ENCODE measurements around the gene CCL4. TPM values are rescaled to one million over a fixed set of nuclear protein-coding genes. Genes with fewer than 3 reads are reported as not detected.

The CCL4 gene
- total RNA-seq, 4 donors from 2014 or later: 1.0 to 2.5 (median 1.5) TPM

DNA sequence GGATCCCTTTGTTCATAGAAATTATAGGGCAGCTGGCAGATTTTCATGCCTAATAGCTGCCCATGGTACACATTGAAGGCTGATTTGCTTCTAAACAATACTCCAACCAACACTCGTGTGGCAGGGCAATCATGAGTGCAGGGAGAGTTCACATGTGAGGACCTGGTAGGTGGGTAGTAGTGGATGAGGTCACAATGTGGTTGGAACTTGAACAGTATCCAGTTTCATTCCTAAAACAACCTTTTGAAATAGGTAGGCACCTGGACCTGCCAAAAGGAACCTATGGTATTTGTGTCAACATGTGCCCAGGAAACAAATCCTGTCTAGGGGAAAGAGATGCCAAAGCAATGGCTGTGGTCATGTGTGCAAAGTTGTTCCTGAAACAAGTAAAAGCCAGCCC lies 32.8 kb downstream of the CCL4 start:
- H3K36me3 ChIP-seq: no peaks in the 10 kb centered on the region
- H3K27me3 ChIP-seq: no peaks in the 10 kb centered on the region
- H3K4me1 ChIP-seq: no peaks in the 10 kb centered on the region
- H3K27ac ChIP-seq: no peak overlapping the region
- DNase-seq: no peak
- intact Hi-C loops (cut with DNase I; ENCODE audit: low total_unique reads): no loop called here
- TF ChIP-seq, protein P1, sequence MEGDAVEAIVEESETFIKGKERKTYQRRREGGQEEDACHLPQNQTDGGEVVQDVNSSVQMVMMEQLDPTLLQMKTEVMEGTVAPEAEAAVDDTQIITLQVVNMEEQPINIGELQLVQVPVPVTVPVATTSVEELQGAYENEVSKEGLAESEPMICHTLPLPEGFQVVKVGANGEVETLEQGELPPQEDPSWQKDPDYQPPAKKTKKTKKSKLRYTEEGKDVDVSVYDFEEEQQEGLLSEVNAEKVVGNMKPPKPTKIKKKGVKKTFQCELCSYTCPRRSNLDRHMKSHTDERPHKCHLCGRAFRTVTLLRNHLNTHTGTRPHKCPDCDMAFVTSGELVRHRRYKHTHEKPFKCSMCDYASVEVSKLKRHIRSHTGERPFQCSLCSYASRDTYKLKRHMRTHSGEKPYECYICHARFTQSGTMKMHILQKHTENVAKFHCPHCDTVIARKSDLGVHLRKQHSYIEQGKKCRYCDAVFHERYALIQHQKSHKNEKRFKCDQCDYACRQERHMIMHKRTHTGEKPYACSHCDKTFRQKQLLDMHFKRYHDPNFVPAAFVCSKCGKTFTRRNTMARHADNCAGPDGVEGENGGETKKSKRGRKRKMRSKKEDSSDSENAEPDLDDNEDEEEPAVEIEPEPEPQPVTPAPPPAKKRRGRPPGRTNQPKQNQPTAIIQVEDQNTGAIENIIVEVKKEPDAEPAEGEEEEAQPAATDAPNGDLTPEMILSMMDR (IDR thresholded peaks at IDR 0.05): no peak
- no peak for TF ChIP-seq POLR2A (IDR thresholded peaks at IDR 0.05)
- H3K4me3 ChIP-seq: no peak overlapping the region
- no peaks in the 10 kb centered on the region for H3K9me3 ChIP-seq

- intact Hi-C loops (cut with DNase I; ENCODE audit: low total_unique reads): no loop called here
- Histone ChIP-seq H3K4me1 (no peaks in the 10 kb centered on the region), H3K4me3 (no peak overlapping the region), H3K27me3 (no peaks in the 10 kb centered on the region), H3K27ac (no peak overlapping the region), H3K9me3 (no peaks in the 10 kb centered on the region), H3K36me3 (no peaks in the 10 kb centered on the region)
- no peak for DNase-seq
- TF ChIP-seq, protein P1 (IDR thresholded peaks at IDR 0.05): no peak
Observed at GRCh38 chr17:36142235-36142634, 38.6 kb downstream of the CCL4 start.

DNA sequence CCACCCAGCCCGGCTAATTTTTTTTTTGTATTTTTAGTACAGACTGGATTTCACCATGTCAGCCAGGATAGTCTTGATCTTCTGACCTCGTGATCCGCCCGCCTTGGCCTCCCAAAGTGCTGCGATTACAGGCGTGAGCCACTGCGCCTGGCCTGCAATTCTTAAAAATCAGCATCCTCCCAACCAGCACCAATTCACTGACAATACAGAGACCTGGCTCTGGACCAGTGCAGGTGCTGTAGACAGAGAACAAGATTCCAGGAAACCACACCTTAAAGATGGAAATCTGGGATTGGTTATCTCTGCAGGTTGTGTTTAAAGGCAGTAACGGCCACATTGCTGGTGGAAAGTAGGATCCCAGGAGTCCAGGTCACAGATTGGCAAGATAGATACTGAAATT lies 39.2 kb downstream of the CCL4 start:
- no peak overlapping the region for H3K27ac ChIP-seq
- intact Hi-C loops (cut with DNase I; ENCODE audit: low total_unique reads): no loop called here
- no peak for TF ChIP-seq POLR2A (IDR thresholded peaks at IDR 0.05)
- TF ChIP-seq, protein P1 (IDR thresholded peaks at IDR 0.05): no peak

DNA sequence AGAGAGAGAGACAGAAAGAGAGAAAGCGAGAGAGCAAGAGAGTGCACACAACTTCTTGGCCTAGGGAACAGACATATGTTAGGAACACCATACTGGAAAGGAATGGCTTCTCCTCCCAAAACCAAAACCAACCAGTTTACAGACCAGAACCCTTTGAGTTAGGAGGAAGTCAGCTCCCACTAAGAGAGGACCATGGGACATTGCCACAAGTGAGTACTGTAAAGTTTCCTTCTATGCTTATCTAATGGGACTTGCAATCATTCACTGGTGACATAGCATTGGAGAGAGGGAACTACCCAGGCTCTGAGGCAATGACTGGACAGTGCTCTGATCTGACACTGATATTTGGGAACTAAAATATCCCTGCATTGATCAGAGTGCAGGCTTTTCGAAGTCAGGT lies 40.4 kb downstream of the CCL4 start:
- DNase-seq: no peak
- intact Hi-C loops (cut with DNase I; ENCODE audit: low total_unique reads): no loop called here
- Histone ChIP-seq H3K27ac (no peak overlapping the region), H3K36me3 (no peaks in the 10 kb centered on the region), H3K4me3 (no peak overlapping the region), H3K27me3 (no peaks in the 10 kb centered on the region), H3K4me1 (no peaks in the 10 kb centered on the region), H3K9me3 (no peaks in the 10 kb centered on the region)
- no peak for TF ChIP-seq POLR2A (IDR thresholded peaks at IDR 0.05)
- TF ChIP-seq, protein P1 (IDR thresholded peaks at IDR 0.05): no peak

More for the DNA sequence above, 39.2 kb downstream of the CCL4 start:
- no peaks in the 10 kb centered on the region for H3K27me3 ChIP-seq
- H3K36me3 ChIP-seq: no peaks in the 10 kb centered on the region
- DNase-seq: no peak
- no peaks in the 10 kb centered on the region for H3K4me1 ChIP-seq
- H3K4me3 ChIP-seq: no peak overlapping the region
- no peaks in the 10 kb centered on the region for H3K9me3 ChIP-seq

DNA sequence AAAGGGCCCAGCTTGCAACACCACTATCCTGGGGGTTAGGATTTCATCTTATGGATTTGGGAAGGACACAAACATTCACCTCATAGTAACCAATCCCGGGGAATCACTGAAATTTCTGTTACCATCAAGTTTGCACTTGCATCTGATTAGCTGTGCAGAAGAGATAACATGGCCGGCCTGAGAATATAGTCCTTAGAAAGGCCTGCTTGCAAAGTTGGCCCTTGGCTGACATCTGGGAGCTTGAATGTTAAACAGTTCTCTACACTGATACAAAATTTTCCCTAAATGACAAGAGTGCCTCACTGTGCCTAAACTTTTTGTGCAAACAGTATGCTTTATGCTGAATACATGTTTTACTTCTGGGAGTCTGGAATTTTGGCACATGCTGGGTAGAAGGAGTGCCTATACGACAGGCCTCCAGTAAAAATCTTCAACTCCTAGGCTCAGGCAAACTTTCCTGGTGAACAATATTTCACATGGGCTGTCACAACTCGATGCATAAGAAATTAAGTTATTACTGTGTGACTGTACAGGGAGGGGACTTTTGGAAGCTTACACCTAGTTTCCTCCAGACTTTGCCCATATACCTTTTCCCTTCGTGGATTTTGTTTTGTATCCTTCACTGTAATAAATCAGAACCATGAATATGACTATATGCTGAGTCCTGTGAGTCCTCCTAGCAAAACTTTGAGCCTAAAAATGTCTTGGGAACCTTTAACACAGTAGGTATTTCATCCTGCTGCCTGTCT lies 41.5 kb downstream of the CCL4 start:
- no peaks in the 10 kb centered on the region for H3K36me3 ChIP-seq
- intact Hi-C loops (cut with DNase I; ENCODE audit: low total_unique reads): no loop called here
- TF ChIP-seq, protein P1 (IDR thresholded peaks at IDR 0.05): no peak
- TF ChIP-seq POLR2A (IDR thresholded peaks at IDR 0.05): no peak
- no peak overlapping the region for H3K27ac ChIP-seq
- H3K4me1 ChIP-seq: no peaks in the 10 kb centered on the region
- H3K27me3 ChIP-seq: no peaks in the 10 kb centered on the region
- no peak for DNase-seq
- no peaks in the 10 kb centered on the region for H3K9me3 ChIP-seq
- H3K4me3 ChIP-seq: no peak overlapping the region

All from uterus (tissue), 4 donors.